ENCODE measurements around the gene GINS3. TPM values are rescaled to one million over a fixed set of nuclear protein-coding genes. Genes with fewer than 3 reads are reported as not detected.

Gene GINS3
- total RNA-seq, 4 donors from 2014 or later, result 1.2 to 2.0 (median 1.8) TPM

DNA sequence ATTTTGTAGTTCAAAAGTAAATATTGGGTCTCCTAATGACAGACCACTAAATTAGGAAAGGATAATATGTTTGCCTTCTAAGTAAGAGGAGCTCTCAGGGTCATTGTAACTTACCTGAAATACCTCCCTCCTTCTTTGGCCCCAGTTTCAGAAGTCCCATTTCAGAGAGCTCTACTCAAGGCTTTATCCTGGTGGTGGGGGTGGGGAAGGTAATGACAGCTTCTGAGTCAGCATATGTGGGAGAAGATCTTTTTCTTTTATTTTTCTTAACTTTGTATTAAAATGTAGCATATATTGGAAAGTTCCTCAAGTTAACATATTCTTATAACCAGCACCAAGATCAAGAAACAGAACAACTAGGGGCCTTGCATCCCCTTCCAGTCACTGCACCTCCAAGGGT lies 16.9 kb upstream of the GINS3 start:
- TF ChIP-seq POLR2A (IDR thresholded peaks at IDR 0.05; ENCODE audit: low read depth), result no peak
- TF ChIP-seq, protein P1, sequence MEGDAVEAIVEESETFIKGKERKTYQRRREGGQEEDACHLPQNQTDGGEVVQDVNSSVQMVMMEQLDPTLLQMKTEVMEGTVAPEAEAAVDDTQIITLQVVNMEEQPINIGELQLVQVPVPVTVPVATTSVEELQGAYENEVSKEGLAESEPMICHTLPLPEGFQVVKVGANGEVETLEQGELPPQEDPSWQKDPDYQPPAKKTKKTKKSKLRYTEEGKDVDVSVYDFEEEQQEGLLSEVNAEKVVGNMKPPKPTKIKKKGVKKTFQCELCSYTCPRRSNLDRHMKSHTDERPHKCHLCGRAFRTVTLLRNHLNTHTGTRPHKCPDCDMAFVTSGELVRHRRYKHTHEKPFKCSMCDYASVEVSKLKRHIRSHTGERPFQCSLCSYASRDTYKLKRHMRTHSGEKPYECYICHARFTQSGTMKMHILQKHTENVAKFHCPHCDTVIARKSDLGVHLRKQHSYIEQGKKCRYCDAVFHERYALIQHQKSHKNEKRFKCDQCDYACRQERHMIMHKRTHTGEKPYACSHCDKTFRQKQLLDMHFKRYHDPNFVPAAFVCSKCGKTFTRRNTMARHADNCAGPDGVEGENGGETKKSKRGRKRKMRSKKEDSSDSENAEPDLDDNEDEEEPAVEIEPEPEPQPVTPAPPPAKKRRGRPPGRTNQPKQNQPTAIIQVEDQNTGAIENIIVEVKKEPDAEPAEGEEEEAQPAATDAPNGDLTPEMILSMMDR (IDR thresholded peaks at IDR 0.05), result no peak
- no peak for TF ChIP-seq POLR2AphosphoS5 (IDR thresholded peaks at IDR 0.05)
- TF ChIP-seq EP300 (IDR thresholded peaks at IDR 0.05), result no peak
- intact Hi-C loops (cut with DNase I), result no loop called here
- no peak overlapping the region for H3K27ac ChIP-seq (replicated peaks in 1 of 4)
- H3K9me3 ChIP-seq, result no peaks in the 10 kb centered on the region
- H3K4me1 ChIP-seq, result no peaks in the 10 kb centered on the region
- no peak overlapping the region for H3K4me3 ChIP-seq
- no peaks in the 10 kb centered on the region for H3K36me3 ChIP-seq
- no peak for DNase-seq (ENCODE audit: extremely low spot score)
- H3K27me3 ChIP-seq, result peaks cover 0 to 6% (median 1%) of the 10 kb centered on the region in 4 donors

GRCh38 chr16:58377932-58378331 lies 14.3 kb upstream of the GINS3 start:
- Histone ChIP-seq H3K9me3 (no peaks in the 10 kb centered on the region), H3K36me3 (no peaks in the 10 kb centered on the region), H3K4me1 (no peaks in the 10 kb centered on the region), H3K27ac (replicated peaks in 1 of 4) (no peak overlapping the region), H3K4me3 (no peak overlapping the region), H3K27me3 (no peaks in the 10 kb centered on the region)
- 62% methylated on average over 4 of the region's 4 CpGs for WGBS
- intact Hi-C loops (cut with DNase I), result no loop called here
- TF ChIP-seq, protein P1 (IDR thresholded peaks at IDR 0.05), result no peak
- TF ChIP-seq EP300 (IDR thresholded peaks at IDR 0.05) (no peak), POLR2AphosphoS5 (IDR thresholded peaks at IDR 0.05) (no peak), POLR2A (IDR thresholded peaks at IDR 0.05; ENCODE audit: low read depth) (no peak)
- no peak for DNase-seq (ENCODE audit: extremely low spot score)

GRCh38 chr16:58378401-58378800 lies 13.9 kb upstream of the GINS3 start:
- Histone ChIP-seq H3K36me3 (no peaks in the 10 kb centered on the region), H3K4me3 (no peak overlapping the region), H3K9me3 (no peaks in the 10 kb centered on the region), H3K27me3 (no peaks in the 10 kb centered on the region), H3K27ac (replicated peaks in 1 of 4) (no peak overlapping the region), H3K4me1 (no peaks in the 10 kb centered on the region)
- TF ChIP-seq, protein P1 (IDR thresholded peaks at IDR 0.05), result no peak
- TF ChIP-seq POLR2AphosphoS5 (IDR thresholded peaks at IDR 0.05) (no peak), EP300 (IDR thresholded peaks at IDR 0.05) (no peak), POLR2A (IDR thresholded peaks at IDR 0.05; ENCODE audit: low read depth) (no peak)
- intact Hi-C loops (cut with DNase I), result no loop called here
- no peak for DNase-seq (ENCODE audit: extremely low spot score)

DNA sequence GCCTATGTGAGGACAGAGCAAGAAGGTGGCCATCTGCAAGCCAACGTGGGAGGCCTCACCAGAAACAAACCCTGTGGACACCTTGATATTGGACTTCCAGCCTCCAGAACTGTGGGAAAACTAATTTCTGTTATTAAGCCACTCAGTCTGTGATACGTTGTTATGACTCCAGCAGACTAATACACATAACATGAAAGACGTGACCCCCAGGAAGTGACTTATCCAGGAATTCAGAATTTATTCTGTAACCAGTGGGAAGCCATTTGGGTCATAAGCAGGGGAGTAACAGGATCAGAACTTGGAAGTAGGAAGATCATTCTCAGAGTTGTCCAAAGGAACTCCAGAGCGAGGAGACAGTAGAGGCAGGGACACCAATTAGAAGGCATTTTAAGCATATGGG lies 12.5 kb upstream of the GINS3 start:
- no peaks in the 10 kb centered on the region for H3K4me1 ChIP-seq
- no peaks in the 10 kb centered on the region for H3K9me3 ChIP-seq
- no peak for DNase-seq (ENCODE audit: extremely low spot score)
- intact Hi-C loops (cut with DNase I), result no loop called here
- TF ChIP-seq POLR2AphosphoS5 (IDR thresholded peaks at IDR 0.05) (no peak), EP300 (IDR thresholded peaks at IDR 0.05) (no peak), POLR2A (IDR thresholded peaks at IDR 0.05; ENCODE audit: low read depth) (no peak)
- TF ChIP-seq, protein P1 (IDR thresholded peaks at IDR 0.05), result no peak
- no peak overlapping the region for H3K27ac ChIP-seq (replicated peaks in 1 of 4)
- H3K4me3 ChIP-seq, result no peak overlapping the region
- 90% methylated on average over 4 of the region's 4 CpGs for WGBS
- H3K36me3 ChIP-seq, result no peaks in the 10 kb centered on the region
- no peaks in the 10 kb centered on the region for H3K27me3 ChIP-seq

GRCh38 chr16:58381661-58382060 lies 10.6 kb upstream of the GINS3 start:
- Histone ChIP-seq H3K4me1 (no peaks in the 10 kb centered on the region), H3K4me3 (no peak overlapping the region), H3K27me3 (no peaks in the 10 kb centered on the region), H3K36me3 (no peaks in the 10 kb centered on the region), H3K9me3 (no peaks in the 10 kb centered on the region), H3K27ac (replicated peaks in 1 of 4) (no peak overlapping the region)
- intact Hi-C loops (cut with DNase I), result no loop called here
- 90% methylated on average over 1 of the region's 1 CpG for WGBS
- TF ChIP-seq, protein P1 (IDR thresholded peaks at IDR 0.05), result no peak
- TF ChIP-seq EP300 (IDR thresholded peaks at IDR 0.05) (no peak), POLR2A (IDR thresholded peaks at IDR 0.05; ENCODE audit: low read depth) (no peak), POLR2AphosphoS5 (IDR thresholded peaks at IDR 0.05) (no peak)
- DNase-seq (ENCODE audit: extremely low spot score), result no peak
